ENCODE data around the gene LACRT. TPM values are rescaled to one million over a fixed set of nuclear protein-coding genes. Genes with fewer than 3 reads are reported as not detected.
A peak's percentile ranks its signal among the peaks of the same experiment; 100 is the strongest.

LACRT gene
- total RNA-seq (not detected in 2 replicates), polyA plus RNA-seq (not detected in 2 replicates)

DNA sequence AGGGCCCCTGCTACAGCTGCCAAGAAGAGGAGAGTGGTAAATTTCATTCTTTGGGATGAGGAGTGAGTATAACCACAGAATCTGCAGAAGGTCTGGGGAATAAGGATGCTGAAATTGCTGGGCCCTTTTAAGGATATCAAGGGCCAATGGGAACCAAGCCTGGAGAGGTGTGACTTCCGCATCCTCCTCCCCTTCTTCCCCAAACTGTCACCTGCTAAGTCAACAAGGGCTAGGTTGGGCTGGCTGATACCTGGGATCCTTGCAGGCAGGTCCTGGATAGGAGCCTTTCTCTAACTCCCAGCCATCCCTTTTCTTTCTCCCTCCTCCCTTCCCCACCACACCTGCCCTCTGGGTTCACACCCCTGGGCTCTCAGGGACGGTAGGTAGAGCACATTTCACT is at the start of gene LACRT:
TSS of gene LACRT (minus strand) at position 101 of the 400 bp plus-strand sequence. CDS start at position 47, 54 bp downstream.
- no peaks in the 10 kb centered on the region for H3K9me3 ChIP-seq (ENCODE audit: low read depth)
- H3K36me3 ChIP-seq: no peaks in the 10 kb centered on the region
- no peaks in the 10 kb centered on the region for H3K27me3 ChIP-seq
- H3K4me3 ChIP-seq: no peak within 1 kb of the TSS
- no peak for DNase-seq (ENCODE audit: low read depth in 1 of 2, low spot score in 1 of 2)
- H3K27ac ChIP-seq: no peak within 1 kb of the TSS
- no peaks in the 10 kb centered on the region for H3K4me1 ChIP-seq (ENCODE audit: low read depth)
- TF ChIP-seq CTCF (IDR thresholded peaks at IDR 0.05; ENCODE audit: low read depth, low read length): no peak

DNA sequence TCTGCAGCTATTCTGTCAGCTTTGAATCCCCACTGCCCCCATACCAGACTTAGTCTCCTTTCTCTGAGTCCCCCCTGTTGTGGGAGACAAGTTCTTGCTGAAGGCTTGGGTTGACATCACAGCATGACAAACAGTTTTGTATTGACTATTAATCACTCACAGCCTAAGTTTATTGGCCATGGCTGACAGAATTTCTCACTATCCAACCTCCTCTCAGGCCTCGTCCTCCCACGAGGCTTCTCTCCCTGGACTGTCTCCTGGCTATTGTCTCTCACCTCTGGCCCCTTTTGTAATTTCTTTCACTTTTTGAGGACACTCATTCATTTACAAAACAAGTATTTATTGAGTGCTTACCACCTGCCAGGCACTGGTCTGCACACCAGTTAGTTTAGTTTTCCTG is 48.7 kb upstream of the LACRT start:
- no peak overlapping the region for H3K27ac ChIP-seq
- no peaks in the 10 kb centered on the region for H3K4me1 ChIP-seq (ENCODE audit: low read depth)
- H3K4me3 ChIP-seq: no peak overlapping the region
- H3K36me3 ChIP-seq: no peaks in the 10 kb centered on the region
- no peaks in the 10 kb centered on the region for H3K27me3 ChIP-seq
- no peak for TF ChIP-seq CTCF (IDR thresholded peaks at IDR 0.05; ENCODE audit: low read depth, low read length)
- no peaks in the 10 kb centered on the region for H3K9me3 ChIP-seq (ENCODE audit: low read depth)
- no peak for DNase-seq (ENCODE audit: low read depth in 1 of 2, low spot score in 1 of 2)

DNA sequence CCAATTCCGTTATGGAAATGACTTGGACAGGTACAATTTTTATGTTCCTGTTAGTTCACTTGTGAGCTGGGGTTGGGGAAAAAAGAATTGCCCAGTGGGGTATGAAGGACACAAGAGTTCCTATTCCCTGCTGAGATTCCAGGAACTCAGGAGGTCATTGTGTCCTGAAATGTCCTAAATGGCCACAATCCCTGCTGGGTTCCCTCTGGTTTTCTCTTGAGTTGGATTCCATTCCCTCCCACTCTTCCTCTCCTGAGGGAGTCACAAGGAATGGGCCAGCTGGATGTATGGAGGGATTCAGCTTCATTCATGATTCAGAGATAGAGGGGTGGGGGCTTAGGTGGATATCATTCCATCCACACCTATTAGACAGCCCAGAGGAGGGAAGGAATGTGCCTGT is 48.0 kb upstream of the LACRT start:
- Histone ChIP-seq H3K4me3 (no peak overlapping the region), H3K27ac (no peak overlapping the region)
- no peak for DNase-seq (ENCODE audit: low read depth in 1 of 2, low spot score in 1 of 2)

DNA sequence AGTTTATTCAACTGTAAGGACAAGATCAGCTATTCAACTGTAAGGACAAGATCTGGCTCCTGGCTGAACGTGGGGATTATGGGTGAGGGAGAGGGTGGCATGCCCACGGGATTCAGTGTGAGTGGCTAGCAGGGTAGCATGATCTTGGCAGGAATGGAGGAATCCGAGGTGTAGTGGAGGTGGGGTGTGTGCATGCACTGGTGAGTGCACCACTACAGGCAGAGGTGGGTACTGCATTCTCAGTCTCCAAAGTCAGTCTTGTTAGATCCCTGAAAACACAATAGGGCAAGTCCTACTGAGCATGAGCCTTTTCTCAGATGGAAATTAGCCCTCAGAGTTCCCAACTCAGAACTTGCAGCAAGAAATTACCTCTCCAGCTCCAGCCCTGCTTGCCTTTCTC is 45.7 kb upstream of the LACRT start:
- DNase-seq (ENCODE audit: low read depth in 1 of 2, low spot score in 1 of 2): peak in 1 of 2 donors; percentile 9
- H3K27ac ChIP-seq: no peak overlapping the region
- no peak overlapping the region for H3K4me3 ChIP-seq
- peak; percentile 39 for TF ChIP-seq CTCF (IDR thresholded peaks at IDR 0.05; ENCODE audit: low read depth, low read length)
- no peaks in the 10 kb centered on the region for H3K4me1 ChIP-seq (ENCODE audit: low read depth)
- H3K27me3 ChIP-seq: no peaks in the 10 kb centered on the region
- no peaks in the 10 kb centered on the region for H3K36me3 ChIP-seq
- H3K9me3 ChIP-seq (ENCODE audit: low read depth): no peaks in the 10 kb centered on the region

More for the DNA sequence above, 48.0 kb upstream of the LACRT start:
- TF ChIP-seq CTCF (IDR thresholded peaks at IDR 0.05; ENCODE audit: low read depth, low read length): no peak
- Histone ChIP-seq H3K27me3 (no peaks in the 10 kb centered on the region), H3K36me3 (no peaks in the 10 kb centered on the region), H3K9me3 (ENCODE audit: low read depth) (no peaks in the 10 kb centered on the region), H3K4me1 (ENCODE audit: low read depth) (no peaks in the 10 kb centered on the region)

DNA sequence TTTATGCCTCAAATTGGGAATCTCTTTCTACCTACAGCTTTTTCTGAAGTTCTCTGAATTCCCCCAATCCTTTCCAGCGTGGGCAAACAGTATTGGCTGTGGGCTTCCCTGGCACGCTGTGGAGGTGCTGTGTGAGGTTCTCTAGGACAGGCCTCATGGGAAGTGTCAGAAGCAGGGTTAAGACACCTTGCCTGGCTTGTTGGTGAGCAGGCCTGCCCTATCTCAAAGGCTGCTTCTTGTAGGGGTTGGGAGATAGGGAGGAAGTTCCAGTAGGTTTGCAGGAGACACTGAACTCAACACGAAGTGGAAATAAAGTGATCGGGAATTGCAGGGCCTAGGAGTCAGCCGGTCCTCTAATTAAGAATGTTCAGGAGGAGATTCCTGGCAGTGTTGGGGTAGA is 43.4 kb upstream of the LACRT start:
- no peak overlapping the region for H3K27ac ChIP-seq
- no peak for TF ChIP-seq CTCF (IDR thresholded peaks at IDR 0.05; ENCODE audit: low read depth, low read length)
- DNase-seq (ENCODE audit: low read depth in 1 of 2, low spot score in 1 of 2): no peak
- H3K27me3 ChIP-seq: no peaks in the 10 kb centered on the region
- no peaks in the 10 kb centered on the region for H3K9me3 ChIP-seq (ENCODE audit: low read depth)
- H3K36me3 ChIP-seq: no peaks in the 10 kb centered on the region
- no peak overlapping the region for H3K4me3 ChIP-seq
- no peaks in the 10 kb centered on the region for H3K4me1 ChIP-seq (ENCODE audit: low read depth)

DNA sequence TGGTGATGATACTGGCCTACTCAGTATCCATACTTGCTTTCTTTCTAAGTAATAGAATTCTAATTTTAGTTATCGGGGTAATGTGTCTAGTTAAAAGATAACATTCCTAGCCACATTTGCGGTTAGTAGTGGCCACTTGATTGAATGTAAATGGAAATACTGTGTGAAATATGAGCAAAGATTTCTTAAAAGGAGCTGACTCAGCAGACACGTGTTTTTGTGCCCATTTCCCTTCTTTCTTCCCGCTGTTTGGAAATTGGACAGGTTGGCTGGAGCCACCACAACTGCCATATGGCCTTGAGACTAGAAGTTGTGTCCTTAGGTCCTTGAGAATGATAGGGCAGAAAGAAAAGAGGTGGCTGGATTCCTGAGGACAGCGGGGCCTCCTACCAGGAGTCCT is 33.2 kb upstream of the LACRT start:
- no peaks in the 10 kb centered on the region for H3K36me3 ChIP-seq
- H3K9me3 ChIP-seq (ENCODE audit: low read depth): no peaks in the 10 kb centered on the region
- H3K27me3 ChIP-seq: no peaks in the 10 kb centered on the region
- no peak overlapping the region for H3K27ac ChIP-seq
- no peak for TF ChIP-seq CTCF (IDR thresholded peaks at IDR 0.05; ENCODE audit: low read depth, low read length)
- DNase-seq (ENCODE audit: low read depth in 1 of 2, low spot score in 1 of 2): no peak
- H3K4me3 ChIP-seq: no peak overlapping the region
- no peaks in the 10 kb centered on the region for H3K4me1 ChIP-seq (ENCODE audit: low read depth)
